G401 (cell line): ENCODE data around the gene HMGCL. TPM values are rescaled to one million over a fixed set of nuclear protein-coding genes. Genes with fewer than 3 reads are reported as not detected.
A peak's percentile ranks its signal among the peaks of the same experiment; 100 is the strongest.
"Not testable (repeated sequence)": the region's sequence is repeated elsewhere in the genome, so short reads cannot be mapped to it uniquely, and the experiment has no call there.

ENCODE experiments used
- DNase-seq: peaks from one replicate; pipeline ENCODE4 v3.0.0-alpha.2; 2015; ENCODE audit warnings: low spot score
- in situ Hi-C: cut with HindIII; loops from 2 replicates; pipeline ENCODE4 v1.10.0; 2016; ENCODE audit warnings: low sequenced_read_pairs, mixed read lengths
- total RNA-seq: library from RNA; depleted of rRNA; stranded (reverse); fragments of >200 nt; shearing (Covaris generic); gene quantifications from 2 replicates; pipeline ENCODE4 v1.2.3, GENCODE V29; 2014

The HMGCL gene
- total RNA-seq, 1 experiment from 2014 or later: 55.8 TPM

DNA sequence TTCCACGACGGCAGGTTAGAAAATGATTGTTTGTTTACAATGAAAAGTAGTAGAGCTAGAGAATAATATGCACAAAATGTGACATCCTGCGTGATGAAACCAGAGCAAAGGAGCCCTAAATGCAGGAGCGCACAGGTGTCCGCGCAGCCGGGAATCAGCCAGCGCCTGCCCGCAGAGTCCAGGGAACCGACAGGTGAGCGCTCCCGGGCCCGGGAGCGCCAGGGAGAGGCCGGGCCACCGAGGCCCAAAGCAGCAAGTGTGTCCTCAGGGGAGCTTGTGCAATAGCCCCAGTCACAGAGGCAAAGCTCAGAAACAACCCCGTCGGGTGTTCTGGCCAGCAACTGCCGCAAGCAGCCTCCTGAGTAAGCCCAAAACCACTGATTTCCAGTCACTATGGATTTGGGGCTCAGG, 23.9 kb downstream of the HMGCL start:
- in situ Hi-C loops: no loop called here
- peak; percentile 38 for DNase-seq

DNA sequence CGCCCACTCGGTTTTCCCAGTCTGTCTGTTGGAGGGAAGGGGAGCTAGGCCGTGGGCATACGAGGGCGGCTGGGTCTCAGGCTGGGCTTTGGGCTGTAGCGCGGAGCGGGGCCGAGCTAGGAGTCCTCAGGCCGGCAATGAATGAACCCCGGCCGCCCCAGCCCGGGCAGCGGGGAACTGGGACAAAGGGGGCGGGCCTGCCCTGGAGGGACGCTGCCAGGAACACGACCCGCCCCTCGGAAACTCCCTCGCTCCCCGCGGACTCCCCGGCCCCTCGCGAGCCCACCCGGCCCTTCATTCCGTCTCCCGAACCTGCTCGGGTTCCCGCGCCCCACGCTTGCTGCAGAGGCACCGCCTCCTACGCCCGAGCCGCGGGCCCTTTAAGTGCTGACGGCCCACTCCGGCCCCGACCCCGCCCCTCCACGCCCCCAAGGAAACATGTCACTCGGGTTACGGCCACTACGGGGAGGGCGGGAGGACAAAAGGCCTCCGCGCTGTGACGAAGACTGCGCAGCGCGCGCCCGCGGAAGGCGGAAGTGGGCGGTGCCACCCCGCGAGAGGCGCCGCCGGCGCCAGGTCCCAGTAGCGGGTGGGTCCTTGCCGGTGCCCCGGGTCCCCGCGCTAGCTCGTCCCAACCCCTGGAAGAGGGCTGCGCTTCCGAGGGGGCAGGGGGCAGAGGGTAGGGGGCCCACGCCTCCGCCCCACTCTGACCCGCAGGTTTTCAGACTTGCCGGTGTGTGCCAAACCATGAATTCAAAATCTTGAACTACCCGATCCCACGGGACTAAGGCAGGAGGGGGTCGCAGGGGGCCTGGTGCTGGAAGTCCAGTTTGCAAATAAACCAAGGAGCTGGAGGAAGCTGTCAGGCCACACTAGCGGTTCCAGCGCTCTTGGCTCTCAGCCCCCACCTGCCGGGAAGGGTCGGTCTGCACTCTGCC, 24.6 kb downstream of the HMGCL start, which contains the start of gene GALE:
Gene GALE (minus strand): TSS at position 355 of the 938 bp plus-strand sequence. CDS start 1,747 bp downstream, outside the sequence.
- in situ Hi-C loops: no loop called here
- peak; percentile 95 for DNase-seq

DNA sequence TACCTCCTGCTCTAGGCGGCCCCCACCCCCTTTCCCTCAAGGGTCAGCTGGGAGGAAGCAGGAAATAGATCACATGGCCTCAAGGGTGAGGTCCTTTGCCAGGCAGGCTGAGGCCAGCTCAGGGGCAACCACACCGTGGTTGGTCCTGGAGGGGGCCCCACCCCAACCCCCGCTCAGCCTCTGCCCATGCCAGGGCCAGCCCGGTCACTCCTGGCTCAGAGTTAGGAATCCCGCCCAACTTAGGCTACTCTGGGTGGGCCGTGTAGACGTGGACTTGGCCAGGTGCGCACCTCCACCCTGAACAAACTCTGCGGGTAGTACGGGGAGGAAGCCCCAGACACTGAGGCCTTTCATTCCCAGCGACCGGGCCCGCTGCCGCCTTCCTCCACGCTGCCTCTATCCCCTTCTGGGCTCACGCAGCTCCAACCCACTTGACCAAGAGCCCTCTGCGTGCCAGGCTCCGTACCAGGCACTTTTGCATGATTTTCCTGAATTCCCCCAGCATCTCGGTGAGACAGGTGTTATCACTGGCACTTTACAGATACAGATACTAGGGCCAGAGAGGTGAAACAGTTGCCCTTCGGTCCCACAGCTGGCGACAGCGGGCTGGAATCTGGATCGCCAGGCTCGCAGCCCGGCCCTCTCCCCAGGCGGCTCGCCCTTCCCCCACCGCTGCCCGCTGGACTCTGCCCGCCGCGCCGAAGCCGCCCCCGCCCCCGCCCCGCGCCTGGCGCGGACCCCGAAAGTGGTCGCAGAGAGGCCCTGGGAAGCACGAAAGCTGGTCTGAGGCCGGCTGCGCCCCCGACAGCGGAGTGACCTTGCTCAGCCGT, 25.4 kb downstream of the HMGCL start:
- no peak for DNase-seq
- in situ Hi-C loops: no loop called here

DNA sequence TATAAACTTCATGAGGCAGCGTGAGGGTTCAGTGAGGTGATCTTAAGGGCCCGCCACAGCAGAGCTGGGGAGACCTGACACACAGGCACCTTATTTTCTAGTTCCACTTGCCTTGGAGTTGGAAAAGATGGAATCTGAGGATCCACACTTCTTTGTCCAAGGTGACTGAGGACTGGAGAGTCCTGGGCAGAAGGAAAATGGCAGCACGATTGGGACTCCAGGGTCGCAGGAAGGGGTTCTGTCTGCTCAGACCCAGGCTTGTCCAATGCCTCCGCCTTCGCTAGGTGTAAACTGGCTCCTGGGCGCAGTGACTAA, 26.0 kb downstream of the HMGCL start:
- DNase-seq: no peak
- in situ Hi-C loops: no loop called here

DNA sequence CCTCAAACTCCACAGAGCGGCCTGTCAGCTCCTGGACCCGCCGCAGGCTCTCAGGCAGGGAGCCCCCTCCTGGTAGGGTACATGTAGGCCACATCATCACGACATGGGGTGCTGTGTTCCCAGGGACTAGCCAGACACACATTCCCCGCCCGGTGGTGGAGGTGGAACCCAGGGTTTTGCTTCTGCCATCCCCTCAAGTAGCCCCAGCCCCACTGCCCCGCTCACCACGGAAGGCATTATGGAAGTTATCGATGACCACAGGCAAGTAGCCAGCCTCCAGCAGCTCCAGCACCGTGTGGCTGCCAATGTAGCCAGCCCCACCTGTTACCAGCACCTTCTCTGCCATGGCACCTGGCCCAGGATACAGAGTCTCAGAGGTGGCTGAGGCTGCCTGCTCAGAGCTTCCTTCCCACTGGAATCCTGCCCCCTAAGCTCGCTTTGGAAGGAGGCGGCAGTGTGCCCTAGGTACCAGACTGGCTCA, 26.5 kb downstream of the HMGCL start:
- no peak for DNase-seq
- in situ Hi-C loops: no loop called here

DNA sequence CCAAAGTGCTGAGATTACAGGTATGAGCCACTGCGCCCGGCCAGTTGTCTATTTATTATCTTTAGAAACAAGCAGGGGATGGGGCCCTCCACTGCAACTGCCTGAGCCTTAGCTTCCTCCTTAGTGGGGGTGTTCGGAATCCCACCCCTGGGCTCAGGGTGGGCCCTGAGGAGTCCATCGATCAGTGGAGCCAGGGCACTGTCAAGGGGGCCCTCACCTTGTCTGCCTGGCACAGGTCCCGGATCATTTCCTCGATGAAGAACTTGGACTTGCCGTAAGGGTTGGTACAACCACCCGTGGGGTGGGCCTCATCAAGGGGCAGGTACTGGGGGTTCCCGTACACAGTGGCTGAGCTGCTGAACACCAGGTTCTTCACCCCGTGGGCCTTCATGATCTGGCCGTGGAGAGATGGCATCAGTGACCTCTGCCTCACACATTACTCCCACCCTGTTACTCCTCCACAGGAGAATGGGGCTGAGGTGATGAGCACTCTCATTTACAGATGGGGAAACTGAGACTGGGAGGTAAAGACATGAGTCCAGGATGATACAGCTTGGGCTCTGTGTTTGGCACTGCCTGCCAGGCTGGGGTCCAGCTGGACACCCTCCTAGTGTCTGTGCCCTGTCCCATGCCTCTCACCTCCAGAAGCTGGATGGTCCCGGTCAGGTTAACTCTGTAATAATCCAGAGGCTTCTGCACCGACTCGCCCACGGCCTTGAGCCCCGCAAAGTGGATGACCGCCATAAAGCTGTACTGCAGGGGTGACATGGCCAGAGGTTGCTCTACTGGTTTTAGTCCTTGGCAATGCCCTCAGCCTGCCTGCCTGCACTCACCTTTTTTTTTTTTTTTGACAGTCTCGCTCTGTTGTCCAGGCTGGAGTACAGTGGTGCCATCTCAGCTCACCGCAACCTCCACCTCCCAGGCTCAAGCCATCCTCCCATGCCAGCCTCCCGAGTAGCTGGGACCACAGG, 27.5 kb downstream of the HMGCL start:
- in situ Hi-C loops: no loop called here
- no peak for DNase-seq

DNA sequence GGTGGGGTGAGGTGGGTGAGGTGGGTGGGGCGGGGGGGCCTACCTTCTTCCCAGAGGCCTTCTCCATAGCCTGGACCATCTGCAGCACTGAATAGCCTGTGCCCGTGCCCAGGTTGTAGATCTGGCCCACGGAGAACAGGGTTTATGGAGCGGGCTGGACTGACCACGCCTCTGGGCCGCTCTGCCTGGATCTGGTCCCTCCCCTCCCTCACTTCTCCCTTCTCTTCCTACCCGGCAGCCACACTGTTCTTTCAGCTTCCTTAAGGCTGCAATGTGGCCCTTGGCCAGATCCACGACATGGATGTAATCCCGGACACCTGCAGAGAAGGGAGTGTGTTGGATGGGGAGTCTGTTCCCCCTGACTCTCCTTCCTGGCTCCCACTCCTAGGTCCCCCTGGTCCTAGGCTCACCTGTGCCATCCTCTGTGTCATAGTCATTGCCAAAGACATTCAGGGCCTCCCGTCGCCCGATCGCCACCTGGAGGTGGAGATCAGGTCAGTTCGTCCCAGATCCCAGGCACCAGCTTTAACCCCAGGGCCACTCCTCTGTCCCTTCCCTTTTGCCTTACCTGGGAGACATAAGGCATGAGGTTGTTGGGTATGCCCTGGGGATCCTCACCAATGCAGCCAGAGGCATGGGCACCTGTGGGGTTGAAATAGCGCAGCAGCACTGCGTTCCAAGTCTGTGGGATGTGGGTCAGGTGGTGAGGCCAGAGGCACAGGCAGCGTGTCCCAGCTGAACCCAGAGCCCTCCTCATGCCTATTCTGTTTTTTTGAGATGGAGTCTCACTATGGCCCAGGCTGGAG, 28.6 kb downstream of the HMGCL start:
- DNase-seq: peak; percentile 22
- in situ Hi-C loops: no loop called here

DNA sequence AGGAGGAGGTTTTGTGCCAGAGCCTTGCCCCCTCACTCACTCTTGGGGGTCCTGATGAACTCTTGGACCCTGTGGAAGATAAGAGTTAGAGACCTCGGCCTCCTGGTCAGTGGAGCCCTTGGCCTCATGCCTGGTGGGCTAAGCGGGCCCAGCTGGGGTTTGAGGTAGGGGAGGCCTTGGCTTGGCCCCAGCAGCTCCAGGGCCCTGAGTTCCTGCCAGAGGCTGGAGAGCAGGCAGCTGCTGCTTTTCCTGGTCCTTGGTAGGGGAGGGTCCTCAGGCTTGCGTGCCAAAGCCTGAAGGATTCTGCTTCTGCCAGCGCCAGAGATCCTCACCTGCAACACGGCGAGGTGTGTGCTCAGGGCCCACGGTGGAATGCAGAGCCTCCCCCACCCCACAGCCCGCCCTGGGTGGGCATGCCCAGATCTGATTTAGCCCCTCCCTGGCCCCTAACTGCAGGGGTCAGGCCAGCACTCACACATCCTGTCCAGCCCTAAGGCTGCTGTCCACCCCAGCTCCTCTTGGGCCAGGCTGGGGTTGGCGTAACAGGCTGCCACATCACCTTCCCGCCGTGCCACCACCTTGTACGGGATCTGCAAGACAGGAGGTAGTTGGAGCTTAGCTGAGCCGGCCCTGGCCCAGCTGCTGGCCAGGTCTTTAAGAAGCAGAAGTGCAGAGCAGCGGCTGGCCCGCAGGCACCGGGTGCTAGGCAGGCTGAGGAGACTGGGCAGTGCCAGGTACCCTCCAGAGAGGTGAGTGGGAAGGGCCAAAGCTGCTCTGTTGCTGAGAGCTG, 29.4 kb downstream of the HMGCL start:
- no peak for DNase-seq
- in situ Hi-C loops: no loop called here

DNA sequence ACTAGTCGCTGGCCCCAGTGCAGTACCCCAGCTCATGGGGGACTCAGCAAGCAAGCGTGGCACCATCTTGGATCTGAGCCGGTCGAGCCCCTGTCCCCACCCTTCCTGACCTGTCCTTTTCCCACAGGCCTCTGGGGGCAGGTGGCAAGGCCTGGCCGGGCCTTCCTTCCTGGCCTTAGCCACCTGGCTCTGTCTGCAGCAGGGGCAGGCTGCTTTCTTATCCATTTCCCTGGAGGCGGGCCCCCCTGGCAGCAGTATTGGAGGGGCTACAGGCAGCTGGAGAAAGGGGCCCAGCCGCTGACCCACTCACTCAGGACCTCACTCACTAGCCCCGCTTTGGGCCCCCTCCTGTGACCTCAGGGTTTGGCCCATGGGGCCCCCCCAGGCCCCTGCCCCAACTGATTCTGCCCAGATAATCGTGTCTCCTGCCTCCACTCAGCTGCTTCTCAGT, 30.5 kb downstream of the HMGCL start:
- DNase-seq, in situ Hi-C loops: not testable (repeated sequence)

DNA sequence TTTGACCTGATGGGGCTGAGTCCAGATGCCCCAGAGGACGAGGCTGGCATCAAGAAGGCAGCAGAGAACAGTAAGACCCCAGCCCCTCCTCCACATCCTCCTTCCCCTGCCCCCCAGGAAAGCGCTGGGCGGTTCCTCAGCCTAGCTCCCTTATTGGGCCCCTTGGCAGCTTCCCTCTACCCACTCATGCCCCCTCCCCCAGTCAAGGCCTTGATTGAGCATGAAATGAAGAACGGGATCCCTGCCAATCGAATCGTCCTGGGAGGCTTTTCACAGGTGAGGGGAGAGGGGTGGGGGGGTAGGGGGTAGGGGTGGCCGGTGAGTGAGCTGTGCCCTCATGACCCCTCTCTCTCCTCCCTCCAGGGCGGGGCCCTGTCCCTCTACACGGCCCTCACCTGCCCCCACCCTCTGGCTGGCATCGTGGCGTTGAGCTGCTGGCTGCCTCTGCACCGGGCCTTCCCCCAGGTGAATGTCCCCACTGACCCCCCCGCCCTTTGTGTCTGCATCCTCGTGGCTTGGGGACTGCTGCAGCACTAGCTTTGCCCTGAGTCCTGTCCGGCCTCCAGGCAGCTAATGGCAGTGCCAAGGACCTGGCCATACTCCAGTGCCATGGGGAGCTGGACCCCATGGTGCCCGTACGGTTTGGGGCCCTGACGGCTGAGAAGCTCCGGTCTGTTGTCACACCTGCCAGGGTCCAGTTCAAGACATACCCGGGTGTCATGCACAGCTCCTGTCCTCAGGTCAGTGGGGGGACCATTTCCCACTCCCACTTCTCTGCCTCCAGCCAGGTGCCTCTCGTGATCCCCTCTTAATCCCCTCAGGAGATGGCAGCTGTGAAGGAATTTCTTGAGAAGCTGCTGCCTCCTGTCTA, 31.1 kb downstream of the HMGCL start:
- in situ Hi-C loops: no loop called here
- DNase-seq: no peak

DNA sequence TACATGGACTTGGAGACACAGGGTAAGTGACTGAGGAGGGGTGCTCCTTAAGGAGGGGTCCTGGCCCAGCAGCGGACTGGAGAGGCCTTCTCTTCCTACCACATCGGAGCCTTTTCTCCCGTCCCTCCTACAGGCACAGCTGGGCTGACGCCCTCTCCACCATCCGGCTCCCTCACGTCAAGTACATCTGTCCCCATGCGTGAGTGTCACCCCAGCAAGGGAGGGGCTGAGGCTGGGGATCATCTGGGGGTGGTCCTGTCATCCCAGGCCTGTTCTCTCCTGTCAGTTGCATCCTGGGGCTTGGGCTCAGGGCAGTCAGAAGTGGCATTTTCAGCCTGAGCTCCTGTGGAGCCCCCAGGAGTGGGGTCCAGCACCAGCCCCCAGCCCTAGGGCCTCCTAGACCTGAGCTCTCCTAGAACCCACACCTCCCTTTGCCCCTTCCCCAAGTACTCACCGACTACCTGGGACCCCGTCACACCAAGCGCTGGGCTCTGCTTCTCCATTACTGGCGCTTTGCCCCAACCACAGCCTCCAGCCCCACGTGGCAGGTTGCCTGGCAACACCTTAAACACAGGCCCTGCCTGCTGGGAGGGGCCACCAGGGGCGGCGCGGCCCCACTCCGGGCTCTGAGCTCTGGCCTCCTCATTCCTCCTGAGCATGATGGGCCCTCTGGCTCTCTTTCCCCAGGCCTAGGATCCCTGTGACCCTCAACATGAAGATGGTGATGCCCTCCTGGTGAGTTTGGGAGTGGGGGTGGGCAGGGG, 32.0 kb downstream of the HMGCL start:
- DNase-seq: peak; percentile 23
- in situ Hi-C loops: no loop called here

DNA sequence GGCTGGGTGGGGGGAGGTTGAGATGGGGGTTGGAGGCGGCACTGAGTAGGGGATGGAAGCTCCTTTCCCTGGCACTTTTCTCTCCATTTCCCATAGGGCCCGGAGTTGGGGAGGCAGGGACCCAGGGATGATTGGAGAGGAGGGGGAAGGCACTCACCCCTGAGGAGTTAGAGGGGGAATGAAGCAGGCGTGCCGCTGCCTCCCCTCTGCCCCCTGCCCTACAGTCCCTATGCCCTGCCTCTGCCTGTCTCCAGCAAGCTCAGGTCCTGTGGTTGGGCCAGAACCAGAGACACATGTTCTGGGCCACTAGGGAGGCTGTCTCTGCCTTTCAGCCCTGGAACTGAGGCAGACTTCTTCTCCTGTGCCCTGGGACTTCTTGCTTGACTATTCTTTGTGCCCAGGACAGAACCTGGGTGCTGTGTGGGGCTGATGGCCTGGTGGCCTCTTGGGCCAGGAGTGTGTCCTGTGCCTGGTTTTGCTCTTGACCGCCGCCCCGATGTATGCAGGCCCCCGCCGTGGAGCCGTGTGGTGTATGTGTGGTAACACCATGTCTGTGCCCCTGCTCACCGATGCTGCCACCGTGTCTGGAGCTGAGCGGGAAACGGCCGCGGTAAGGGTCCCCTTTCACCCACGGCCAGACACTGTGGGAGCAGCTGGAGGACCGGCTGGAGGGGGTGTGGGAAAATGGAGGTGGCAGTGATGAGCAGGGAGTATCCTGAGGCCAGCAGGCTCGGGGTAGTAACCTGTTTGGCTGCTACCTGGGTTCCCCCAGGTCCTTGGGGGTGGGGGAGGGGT, 32.9 kb downstream of the HMGCL start:
- in situ Hi-C loops: no loop called here
- DNase-seq: no peak

DNA sequence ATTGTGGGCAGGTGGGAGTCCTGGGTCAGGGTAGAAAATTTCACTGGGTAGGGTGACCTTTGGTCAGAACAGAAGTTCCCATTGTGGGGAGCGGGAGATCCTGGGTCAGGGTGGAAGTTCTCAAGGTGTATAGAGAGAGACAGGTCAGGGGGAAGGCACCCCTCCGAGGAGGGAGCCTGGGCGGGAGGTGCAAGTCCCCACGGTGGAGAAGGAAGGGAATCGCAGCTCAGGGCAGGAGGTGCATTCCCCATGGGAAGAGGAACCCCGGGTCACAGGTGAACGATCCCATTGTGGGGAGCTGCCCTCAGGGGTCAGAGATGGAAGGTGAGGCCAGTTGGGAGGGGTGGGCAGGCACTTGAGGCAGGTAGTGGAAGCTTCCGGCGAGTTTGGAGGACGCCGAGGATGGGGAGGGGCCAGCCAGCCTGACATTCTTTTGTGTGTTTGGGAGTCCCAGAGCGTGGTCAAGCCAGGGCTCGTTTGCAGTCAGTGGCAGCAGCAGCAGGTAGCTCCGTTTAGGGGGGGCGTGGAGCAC, 33.6 kb downstream of the HMGCL start:
- in situ Hi-C loops: no loop called here
- DNase-seq: no peak

DNA sequence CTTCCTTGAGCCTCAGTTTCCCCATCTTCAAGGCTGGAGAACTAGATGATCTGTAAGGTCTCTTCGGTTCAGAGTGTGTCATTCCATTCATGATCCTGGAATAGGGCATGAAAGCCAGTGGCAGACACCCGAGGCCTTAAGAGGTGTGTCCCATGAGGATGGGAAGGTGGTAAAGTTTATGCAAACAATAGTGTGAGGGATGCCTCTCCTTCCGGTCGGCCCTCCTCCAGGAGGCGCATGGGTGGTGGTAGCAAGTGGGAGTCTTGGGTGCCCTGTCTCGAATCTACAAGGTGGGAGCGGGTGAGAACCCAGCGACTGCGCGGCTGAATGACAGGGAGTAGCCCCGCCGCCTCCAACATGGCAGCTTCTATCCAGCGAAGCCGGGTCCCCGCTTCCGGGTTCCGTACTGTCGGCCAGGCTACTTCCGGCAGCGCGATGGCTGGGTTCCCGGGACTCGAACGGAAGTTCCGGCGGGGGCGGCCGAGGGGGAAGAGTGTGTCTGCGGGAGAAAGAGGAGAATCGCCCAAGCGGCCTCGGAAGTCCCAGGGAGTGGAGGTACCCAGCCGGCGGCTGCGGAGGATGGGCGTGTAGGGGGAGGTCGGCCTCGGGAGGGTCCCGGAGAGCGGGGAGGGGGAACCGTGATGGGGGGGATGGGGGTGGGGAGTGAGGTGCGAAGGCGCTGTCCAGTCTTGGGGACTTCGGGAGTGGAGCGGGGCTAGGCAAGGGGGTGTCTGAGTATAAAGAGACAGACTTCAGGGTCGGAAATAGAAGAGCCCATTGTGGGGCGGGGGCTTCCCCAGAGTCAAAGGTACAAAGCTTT, 34.3 kb downstream of the HMGCL start, which contains the start of gene LYPLA2:
Gene LYPLA2 (plus strand): TSS at position 450 of the 820 bp plus-strand sequence. CDS start 1,538 bp downstream, outside the sequence.
- in situ Hi-C loops: no loop called here
- peak; percentile 94 for DNase-seq
